ENCODE measurements around the gene YTHDF1. TPM values are rescaled to one million over a fixed set of nuclear protein-coding genes. Genes with fewer than 3 reads are reported as not detected.

Gene YTHDF1
- total and polyA plus RNA-seq, 2 experiments from 2014 or later, result 35.9 to 57.4 TPM

DNA sequence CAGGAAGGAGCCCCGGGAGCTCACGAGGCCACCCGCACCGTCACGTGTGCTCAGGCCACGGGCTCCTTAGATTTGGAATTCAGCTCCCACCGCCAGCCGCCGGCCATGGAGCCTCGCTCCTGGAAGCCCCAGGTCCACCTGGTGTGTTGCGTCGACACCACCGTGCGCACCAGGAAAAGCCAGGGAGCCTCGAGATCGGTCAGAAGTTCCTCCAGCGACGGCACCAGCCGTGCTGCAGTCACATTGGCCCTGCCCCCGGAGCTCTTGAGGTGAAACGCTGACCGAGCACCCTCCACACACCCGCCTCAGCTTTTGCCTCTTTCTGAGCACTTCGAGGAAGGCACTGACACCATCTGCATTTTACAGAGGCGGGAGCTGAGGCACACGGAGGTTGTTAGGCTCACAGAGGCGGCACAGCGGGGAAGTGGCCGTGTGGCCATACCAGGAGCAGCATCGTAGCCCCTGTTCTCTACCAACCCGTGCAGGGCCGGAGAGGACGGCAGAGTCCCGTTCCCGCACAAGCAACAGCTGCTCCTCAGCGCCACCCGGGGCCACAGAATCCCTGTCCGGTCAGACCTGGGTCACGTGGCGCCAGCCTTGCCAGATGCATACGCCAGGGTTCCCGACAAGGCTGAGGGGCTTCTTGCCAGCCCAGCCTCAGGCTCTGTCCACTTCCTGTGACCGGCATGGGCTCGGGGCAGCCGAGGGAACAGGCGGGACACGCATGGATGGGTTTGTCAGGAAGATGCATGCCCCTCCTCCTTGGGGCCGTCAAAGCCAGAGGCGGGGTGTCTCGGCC, 30.8 kb upstream of the YTHDF1 start:
- Histone ChIP-seq H3K27me3 (no peaks in the 10 kb centered on the region), H3K4me3 (no peak overlapping the region), H3K4me2 (no peak overlapping the region)

DNA sequence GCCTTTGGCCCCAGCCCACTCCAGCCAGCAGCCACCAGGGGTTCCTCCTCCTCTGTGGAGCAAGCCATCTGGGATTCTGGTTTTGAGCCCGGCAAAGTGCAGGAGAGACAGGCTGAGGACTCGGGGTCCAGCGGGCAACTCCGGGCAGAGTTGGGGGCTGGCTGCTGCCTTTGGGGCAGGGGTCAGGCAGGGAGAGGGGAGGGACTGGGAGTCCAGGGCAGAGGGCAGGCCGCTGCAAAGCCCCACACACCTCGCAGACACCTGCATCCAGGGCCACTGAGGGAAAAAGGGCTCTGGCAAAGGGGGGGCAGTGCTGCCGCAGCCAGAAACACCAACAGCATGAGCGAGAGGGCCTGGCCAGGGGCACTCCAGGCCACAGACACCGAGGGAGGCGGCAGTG, 28.5 kb upstream of the YTHDF1 start:
- Histone ChIP-seq H3K79me2 (no peaks in the 10 kb centered on the region), H3K9me2 (replicated peaks; ENCODE audit: insufficient read depth) (no peaks in the 10 kb centered on the region), H3K27ac (no peak overlapping the region), H3K36me3 (replicated peaks; ENCODE audit: insufficient read depth, low read depth) (no peaks in the 10 kb centered on the region), H3K4me1 (ENCODE audit: insufficient read depth) (no peaks in the 10 kb centered on the region), H3K27me3 (no peaks in the 10 kb centered on the region), H4K20me1 (ENCODE audit: insufficient read depth, poor library complexity, severe bottlenecking) (no peaks in the 10 kb centered on the region), H3K4me3 (no peak overlapping the region), H3K4me2 (no peak overlapping the region), H3K9me3 (ENCODE audit: low read depth) (no peaks in the 10 kb centered on the region), H2AFZ (no peak overlapping the region)
- WGBS (ENCODE audit: low lambda C conversion rate, missing lambda C conversion rate), result 85% methylated on average over 10 of the region's 10 CpGs
- TF ChIP-seq, protein P1, sequence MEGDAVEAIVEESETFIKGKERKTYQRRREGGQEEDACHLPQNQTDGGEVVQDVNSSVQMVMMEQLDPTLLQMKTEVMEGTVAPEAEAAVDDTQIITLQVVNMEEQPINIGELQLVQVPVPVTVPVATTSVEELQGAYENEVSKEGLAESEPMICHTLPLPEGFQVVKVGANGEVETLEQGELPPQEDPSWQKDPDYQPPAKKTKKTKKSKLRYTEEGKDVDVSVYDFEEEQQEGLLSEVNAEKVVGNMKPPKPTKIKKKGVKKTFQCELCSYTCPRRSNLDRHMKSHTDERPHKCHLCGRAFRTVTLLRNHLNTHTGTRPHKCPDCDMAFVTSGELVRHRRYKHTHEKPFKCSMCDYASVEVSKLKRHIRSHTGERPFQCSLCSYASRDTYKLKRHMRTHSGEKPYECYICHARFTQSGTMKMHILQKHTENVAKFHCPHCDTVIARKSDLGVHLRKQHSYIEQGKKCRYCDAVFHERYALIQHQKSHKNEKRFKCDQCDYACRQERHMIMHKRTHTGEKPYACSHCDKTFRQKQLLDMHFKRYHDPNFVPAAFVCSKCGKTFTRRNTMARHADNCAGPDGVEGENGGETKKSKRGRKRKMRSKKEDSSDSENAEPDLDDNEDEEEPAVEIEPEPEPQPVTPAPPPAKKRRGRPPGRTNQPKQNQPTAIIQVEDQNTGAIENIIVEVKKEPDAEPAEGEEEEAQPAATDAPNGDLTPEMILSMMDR (IDR thresholded peaks at IDR 0.05; ENCODE audit: poor library complexity), result no peak
- TF ChIP-seq EZH2 (IDR thresholded peaks at IDR 0.05; ENCODE audit: borderline replicate concordance) (no peak), EZH2phosphoT487 (IDR thresholded peaks at IDR 0.05; ENCODE audit: low read depth, severe bottlenecking, unreplicated experiment) (no peak)
- no peak for DNase-seq (ENCODE audit: low spot score)

More for the DNA sequence above, 30.8 kb upstream of the YTHDF1 start:
- H3K9me2 ChIP-seq (replicated peaks; ENCODE audit: insufficient read depth), result no peaks in the 10 kb centered on the region
- no peak for DNase-seq (ENCODE audit: low spot score)
- TF ChIP-seq EZH2 (IDR thresholded peaks at IDR 0.05; ENCODE audit: borderline replicate concordance), result no peak
- TF ChIP-seq, protein P1 (IDR thresholded peaks at IDR 0.05; ENCODE audit: poor library complexity), result no peak
- no peak for TF ChIP-seq EZH2phosphoT487 (IDR thresholded peaks at IDR 0.05; ENCODE audit: low read depth, severe bottlenecking, unreplicated experiment)
- no peak overlapping the region for H3K27ac ChIP-seq
- no peaks in the 10 kb centered on the region for H3K4me1 ChIP-seq (ENCODE audit: insufficient read depth)
- no peak overlapping the region for H2AFZ ChIP-seq
- no peaks in the 10 kb centered on the region for H4K20me1 ChIP-seq (ENCODE audit: insufficient read depth, poor library complexity, severe bottlenecking)
- no peaks in the 10 kb centered on the region for H3K79me2 ChIP-seq
- 75% methylated on average over 50 of the region's 50 CpGs for WGBS (ENCODE audit: low lambda C conversion rate, missing lambda C conversion rate)
- H3K9me3 ChIP-seq (ENCODE audit: low read depth), result no peaks in the 10 kb centered on the region
- H3K36me3 ChIP-seq (replicated peaks; ENCODE audit: insufficient read depth, low read depth), result no peaks in the 10 kb centered on the region

DNA sequence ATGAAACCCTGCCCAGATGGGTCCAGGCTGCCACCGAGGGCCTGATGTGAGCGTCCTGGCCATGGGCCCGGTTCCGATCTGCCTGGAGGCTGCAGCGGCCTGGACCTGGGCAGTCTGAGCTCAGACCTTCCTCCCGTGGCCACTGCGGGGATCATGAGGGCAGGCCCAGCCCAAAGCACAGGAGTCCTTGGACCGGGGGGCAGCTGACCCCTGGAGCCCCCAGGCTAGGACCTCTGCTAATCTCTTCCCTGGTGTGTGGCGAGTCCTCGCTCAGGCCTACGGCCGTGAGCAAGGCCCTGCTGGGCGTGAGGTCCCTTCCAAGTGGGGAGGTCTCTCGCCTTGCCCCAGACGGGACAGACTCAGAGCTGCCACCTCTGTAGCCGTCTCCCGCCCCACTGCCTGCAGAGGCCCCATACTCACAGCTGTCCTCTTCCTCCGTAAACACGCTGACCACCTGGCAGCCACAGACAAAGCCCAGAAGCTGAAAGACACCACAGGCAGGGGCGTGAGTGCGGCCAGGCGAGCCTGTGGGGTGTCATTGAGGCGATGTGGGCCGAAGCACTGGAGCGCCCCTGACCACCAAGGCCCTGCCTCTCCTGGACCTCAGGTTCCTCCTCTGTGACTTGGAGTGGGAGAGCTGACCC, 27.8 kb upstream of the YTHDF1 start:
- no peaks in the 10 kb centered on the region for H3K79me2 ChIP-seq
- no peak overlapping the region for H2AFZ ChIP-seq
- H3K9me2 ChIP-seq (replicated peaks; ENCODE audit: insufficient read depth), result no peaks in the 10 kb centered on the region
- 81% methylated on average over 25 of the region's 25 CpGs for WGBS (ENCODE audit: low lambda C conversion rate, missing lambda C conversion rate)
- no peaks in the 10 kb centered on the region for H3K9me3 ChIP-seq (ENCODE audit: low read depth)
- H3K4me1 ChIP-seq (ENCODE audit: insufficient read depth), result no peaks in the 10 kb centered on the region
- no peak overlapping the region for H3K27ac ChIP-seq
- no peaks in the 10 kb centered on the region for H3K36me3 ChIP-seq (replicated peaks; ENCODE audit: insufficient read depth, low read depth)
- H4K20me1 ChIP-seq (ENCODE audit: insufficient read depth, poor library complexity, severe bottlenecking), result no peaks in the 10 kb centered on the region
- TF ChIP-seq, protein P1 (IDR thresholded peaks at IDR 0.05; ENCODE audit: poor library complexity), result no peak
- no peak for TF ChIP-seq EZH2 (IDR thresholded peaks at IDR 0.05; ENCODE audit: borderline replicate concordance)
- TF ChIP-seq EZH2phosphoT487 (IDR thresholded peaks at IDR 0.05; ENCODE audit: low read depth, severe bottlenecking, unreplicated experiment), result no peak
- H3K4me3 ChIP-seq, result no peak overlapping the region
- no peak overlapping the region for H3K4me2 ChIP-seq
- no peaks in the 10 kb centered on the region for H3K27me3 ChIP-seq
- DNase-seq (ENCODE audit: low spot score), result no peak

Measured in hepatocyte (in vitro differentiated cells).